H1 (cell line): ENCODE data around the gene NOP9.

ENCODE experiments used
- CEBPB ChIP-seq: IDR thresholded peaks from 2 replicates; pipeline ENCODE4 v1.6.1; 2012; ENCODE audit warnings: low read depth, low read length
- CTCF ChIP-seq, 3 experiments: IDR thresholded peaks; 1 replicate in 2 of 3; 2 replicates in 1 of 3; pipeline versions ENCODE4 v1.5.1 to v1.6.1; 2011; ENCODE audit warnings: low read length in 3 of 3, mild to moderate bottlenecking in 3 of 3, inconsistent platforms in 2 of 3, low read depth in 1 of 3, moderate library complexity in 1 of 3; ENCODE audit not compliant: insufficient read depth in 1 of 3; ENCODE audit errors: control extremely low read depth in 1 of 3
- KDM1A ChIP-seq: fragments of 200-600, 300-600 bp; sonication (generic); IDR thresholded peaks from 2 replicates; pipeline ENCODE4 v1.7.1; 2016; ENCODE audit warnings: mild to moderate bottlenecking, low read length, borderline replicate concordance
- POLR2A ChIP-seq, 2 experiments: IDR thresholded peaks; 1 replicate in 1 of 2; 2 replicates in 1 of 2; pipeline ENCODE4 v1.6.1; 2011; ENCODE audit warnings: low read depth in 2 of 2, low read length in 2 of 2, mild to moderate bottlenecking in 2 of 2; ENCODE audit errors: control extremely low read depth in 1 of 2
- RBBP5 ChIP-seq: IDR thresholded peaks from 2 replicates; pipeline ENCODE4 v1.7.1; 2012; ENCODE audit warnings: low read depth, mild to moderate bottlenecking, inconsistent platforms, low read length, moderate library complexity, borderline replicate concordance
- RFX5 ChIP-seq: IDR thresholded peaks from 2 replicates; pipeline ENCODE4 v1.6.1; 2011; ENCODE audit warnings: low read depth, low read length, improper control_type of control experiment, borderline replicate concordance
- RXRA ChIP-seq: IDR thresholded peaks from 2 replicates; pipeline ENCODE4 v1.6.1; 2011; ENCODE audit warnings: low read depth, mild to moderate bottlenecking, low read length, moderate library complexity; ENCODE audit not compliant: insufficient read depth
- SP2 ChIP-seq: IDR thresholded peaks from 2 replicates; pipeline ENCODE4 v1.6.1; 2012; ENCODE audit warnings: mild to moderate bottlenecking, low read length, inconsistent platforms
- TAF1 ChIP-seq: IDR thresholded peaks from 2 replicates; pipeline ENCODE4 v1.6.1; 2011; ENCODE audit warnings: mild to moderate bottlenecking, low read depth, low read length

DNA sequence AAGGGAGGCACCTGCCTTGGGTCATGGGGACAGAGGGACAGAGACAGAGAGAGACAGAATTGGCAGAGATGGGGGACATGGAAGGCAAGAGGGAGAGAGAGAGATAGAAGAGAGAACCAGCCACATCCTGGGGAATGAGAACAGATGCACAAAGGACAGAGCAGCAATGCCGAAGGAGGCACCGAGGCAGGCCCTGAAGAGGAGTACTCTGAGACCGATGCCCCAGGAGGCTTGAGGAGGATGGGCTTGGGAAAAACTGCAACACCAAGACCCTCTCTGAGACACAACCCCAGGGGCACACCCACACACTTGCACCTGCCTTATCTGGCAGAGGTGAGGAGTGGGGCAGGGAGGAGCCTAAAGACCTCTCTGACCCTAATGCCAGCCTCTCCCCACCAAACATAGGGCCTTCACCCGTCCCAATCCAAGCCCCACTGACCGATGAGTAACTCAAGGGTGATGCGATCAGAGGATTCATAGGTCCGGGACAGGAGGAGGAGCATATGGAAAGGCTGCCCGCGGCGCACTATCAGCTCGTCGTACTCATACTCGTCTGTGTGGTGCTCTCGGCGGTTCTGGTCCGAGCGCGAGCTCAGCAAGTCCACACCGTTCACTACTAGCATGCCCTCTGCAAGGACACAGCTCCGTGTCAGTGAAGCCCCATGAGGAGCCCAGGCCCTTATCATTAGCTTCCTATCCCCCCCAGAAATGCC, 38.2 kb upstream of the NOP9 start:
- no peak for TF ChIP-seq RBBP5
- TF ChIP-seq SP2, result no peak
- TF ChIP-seq CEBPB, result no peak
- TF ChIP-seq RXRA, result no peak
- TF ChIP-seq CTCF (IDR thresholded peaks at IDR 0.05; ENCODE audit: control extremely low read depth in 1 of 3, insufficient read depth in 1 of 3, low read depth in 1 of 3, low read length in 3 of 3), result no peak
- TF ChIP-seq TAF1, result no peak
- TF ChIP-seq POLR2A (IDR thresholded peaks at IDR 0.05; ENCODE audit: control extremely low read depth in 1 of 2, low read depth in 2 of 2, low read length in 2 of 2), result no peak
- TF ChIP-seq KDM1A, result no peak
- TF ChIP-seq RFX5, result no peak
